Activated CD4-positive, alpha-beta T cell treated with anti-CD3 and anti-CD28 coated beads, Interleukin-2, amount 10 ng/mL, durations not matched to agents 7 days and 5 days (primary cell): ENCODE data around the gene ERCC1. TPM values are rescaled to one million over a fixed set of nuclear protein-coding genes. Genes with fewer than 3 reads are reported as not detected.
"Not testable (repeated sequence)": the region's sequence is repeated elsewhere in the genome, so short reads cannot be mapped to it uniquely, and the experiment has no call there.

ENCODE experiments used
- CTCF ChIA-PET: fragments of 350-600 bp; sonication (Branson Sonifier 250); formaldehyde crosslinking; loops from one replicate; lab custom pipeline; 2021; ENCODE audit warnings: antibody characterized with exemption; lab: Charles Lee
- POLR2A ChIA-PET: fragments of 350-600 bp; sonication (Branson Sonifier 250); formaldehyde crosslinking; loops from one replicate; lab custom pipeline; 2021; ENCODE audit warnings: antibody characterized with exemption; lab: Charles Lee
- DNase-seq: peaks from one replicate; pipeline ENCODE4 v3.0.0-alpha.2; 2020
- H3K27ac Mint-ChIP-seq: one replicate; pipeline ENCODE4 v1.8.0; 2021; ENCODE audit warnings: mild to moderate bottlenecking, moderate library complexity, mixed read lengths
- H3K27me3 Mint-ChIP-seq: one replicate; pipeline ENCODE4 v1.8.0; 2021; ENCODE audit warnings: mixed read lengths
- H3K36me3 Mint-ChIP-seq: one replicate; pipeline ENCODE4 v1.8.0; 2021; ENCODE audit warnings: low read depth, mixed read lengths
- H3K4me1 Mint-ChIP-seq: one replicate; pipeline ENCODE4 v1.8.0; 2021; ENCODE audit warnings: mixed read lengths
- H3K4me3 Mint-ChIP-seq: one replicate; pipeline ENCODE4 v1.8.0; 2021; ENCODE audit warnings: mild to moderate bottlenecking, moderate library complexity, mixed read lengths
- H3K9me3 Mint-ChIP-seq: one replicate; pipeline ENCODE4 v1.8.0; 2021; ENCODE audit warnings: mixed read lengths
- total RNA-seq, 2 experiments: library from RNA; stranded (reverse); gene quantifications; one replicate each; pipeline ENCODE4 v1.2.3, GENCODE V29; 2021

ERCC1 gene
- total RNA-seq, 2 experiments from 2014 or later, result 59.9 to 66.1 TPM

DNA sequence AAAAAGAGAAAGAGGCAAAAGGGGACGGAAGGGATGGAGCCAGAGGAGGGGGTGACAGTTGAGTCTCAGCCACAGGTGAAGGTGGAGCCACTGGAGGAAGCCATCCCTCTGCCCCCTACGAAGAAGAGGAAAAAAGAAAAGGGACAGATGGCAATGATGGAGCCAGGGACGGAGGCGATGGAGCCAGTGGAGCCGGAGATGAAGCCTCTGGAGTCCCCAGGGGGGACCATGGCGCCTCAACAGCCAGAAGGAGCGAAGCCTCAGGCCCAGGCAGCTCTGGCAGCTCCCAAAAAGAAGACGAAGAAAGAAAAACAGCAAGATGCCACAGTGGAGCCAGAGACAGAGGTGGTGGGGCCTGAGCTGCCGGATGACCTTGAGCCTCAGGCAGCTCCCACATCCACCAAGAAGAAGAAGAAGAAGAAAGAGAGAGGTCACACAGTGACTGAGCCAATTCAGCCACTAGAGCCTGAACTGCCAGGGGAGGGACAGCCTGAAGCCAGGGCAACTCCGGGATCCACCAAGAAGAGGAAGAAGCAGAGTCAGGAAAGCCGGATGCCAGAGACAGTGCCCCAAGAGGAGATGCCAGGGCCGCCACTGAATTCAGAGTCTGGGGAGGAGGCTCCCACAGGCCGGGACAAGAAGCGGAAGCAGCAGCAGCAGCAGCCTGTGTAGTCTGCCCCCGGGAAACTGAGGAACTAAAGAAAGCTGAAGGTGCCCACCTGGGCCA is 14.7 kb downstream of the ERCC1 start:
- no peaks in the 10 kb centered on the region for H3K9me3 Mint-ChIP-seq
- peaks cover 5% of the 10 kb centered on the region for H3K27me3 Mint-ChIP-seq
- DNase-seq, result no peak
- H3K4me1 Mint-ChIP-seq, result peaks cover 32% of the 10 kb centered on the region
- ChIA-PET POLR2A (no interaction called here), CTCF (interaction anchor here (1.6 kb wide), 2 partner anchors 19 to 70 kb away, joined by 6 to 7 read pairs; no protein-coding TSS in a partner anchor)
- no peak overlapping the region for H3K4me3 Mint-ChIP-seq
- H3K36me3 Mint-ChIP-seq, result peaks cover 15% of the 10 kb centered on the region
- no peak overlapping the region for H3K27ac Mint-ChIP-seq

GRCh38 chr19:45408121-45408520 is 15.6 kb downstream of the ERCC1 start:
- no peak for DNase-seq
- Mint-ChIP-seq H3K9me3 (no peaks in the 10 kb centered on the region), H3K4me1 (peaks cover 40% of the 10 kb centered on the region), H3K4me3 (peak overlapping the region; percentile 14), H3K27ac (no peak overlapping the region), H3K36me3 (peaks cover 6% of the 10 kb centered on the region), H3K27me3 (peaks cover 14% of the 10 kb centered on the region)
- CTCF ChIA-PET, result interaction anchor here (0.5 to 2.0 kb wide), 6 partner anchors 31 to 77 kb away, joined by 3 to 8 read pairs (median 4); no protein-coding TSS in a partner anchor
- POLR2A ChIA-PET, result no interaction called here

GRCh38 chr19:45407585-45407984 is 16.1 kb downstream of the ERCC1 start:
- DNase-seq, H3K9me3 Mint-ChIP-seq, H3K36me3 Mint-ChIP-seq, H3K27ac Mint-ChIP-seq, POLR2A ChIA-PET: not testable (repeated sequence)
- peak overlapping the region; percentile 85 for H3K4me3 Mint-ChIP-seq
- peaks cover 19% of the 10 kb centered on the region for H3K27me3 Mint-ChIP-seq
- H3K4me1 Mint-ChIP-seq, result peaks cover 41% of the 10 kb centered on the region
- CTCF ChIA-PET, result interaction anchor here (0.5 to 2.0 kb wide), 6 partner anchors 9 to 78 kb away, joined by 3 to 8 read pairs (median 4); no protein-coding TSS in a partner anchor

DNA sequence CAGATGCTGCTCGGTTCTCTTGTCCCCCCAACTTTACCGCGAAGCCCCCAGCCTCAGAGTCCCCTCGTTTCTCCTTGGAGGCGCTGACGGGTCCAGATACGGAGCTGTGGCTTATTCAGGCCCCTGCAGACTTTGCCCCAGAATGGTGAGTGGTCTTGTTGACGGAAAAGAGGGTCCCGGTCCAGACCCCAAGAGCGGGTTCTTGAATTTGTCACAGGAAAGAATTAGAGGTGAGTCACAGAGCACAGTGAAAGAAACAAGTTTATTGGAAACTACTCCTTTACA is 16.7 kb downstream of the ERCC1 start:
- Mint-ChIP-seq H3K4me1 (peaks cover 43% of the 10 kb centered on the region), H3K4me3 (peak overlapping the region; percentile 85)
- POLR2A ChIA-PET, result no interaction called here

DNA sequence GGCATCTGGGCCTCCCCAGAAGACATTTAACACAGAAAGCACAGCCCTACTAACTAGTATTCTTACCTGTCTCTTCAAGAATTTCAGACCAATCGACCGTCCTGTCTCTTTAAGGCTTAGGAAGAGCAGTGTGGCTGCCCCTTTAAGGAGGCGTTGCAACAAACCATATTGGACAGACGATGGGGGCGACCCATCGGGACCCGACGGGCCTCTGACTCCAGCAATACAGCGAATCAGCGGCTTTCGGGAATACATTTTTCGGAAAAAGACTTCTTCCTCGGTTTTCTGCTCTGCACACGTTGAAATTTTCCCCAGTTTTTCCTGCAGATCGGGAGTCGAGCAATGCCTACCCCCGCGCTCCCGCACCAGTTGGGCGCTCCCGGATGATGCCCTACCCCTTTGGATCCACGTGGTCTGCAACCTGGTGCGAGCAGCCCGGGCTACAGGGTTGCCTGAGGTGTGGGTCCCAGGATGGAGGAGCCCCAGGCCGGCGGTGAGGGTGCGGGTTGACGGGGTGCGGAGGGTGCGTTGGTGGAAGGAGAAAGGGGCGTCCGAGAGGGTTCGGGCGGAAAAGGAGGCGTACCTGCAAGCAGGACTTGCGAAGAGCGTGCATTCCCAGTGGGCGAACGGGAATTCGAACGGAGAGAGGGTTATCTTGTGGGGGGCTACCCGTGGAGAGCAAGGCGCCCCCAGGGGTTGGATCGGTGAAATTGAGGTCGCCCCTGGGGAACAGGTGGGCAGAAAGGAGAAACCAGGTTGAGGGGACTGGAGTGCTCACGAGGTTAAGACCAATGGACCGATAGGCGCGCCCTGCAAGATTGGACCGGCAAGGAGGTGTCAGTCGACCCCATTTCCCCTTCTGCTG is 17.3 kb downstream of the ERCC1 start, which contains the start of gene POLR1G:
POLR1G (plus strand) TSS at position 419 of the 865 bp plus-strand sequence; CDS start at position 472, 53 bp downstream.
- peaks cover 19% of the 10 kb centered on the region for H3K27me3 Mint-ChIP-seq
- POLR2A ChIA-PET, result no interaction called here
- peak; percentile 86 for DNase-seq
- H3K4me3 Mint-ChIP-seq, result peak within 1 kb of the TSS; percentile 85
- no peaks in the 10 kb centered on the region for H3K9me3 Mint-ChIP-seq
- peak within 1 kb of the TSS; percentile 95 for H3K27ac Mint-ChIP-seq
- H3K4me1 Mint-ChIP-seq, result peaks cover 43% of the 10 kb centered on the region
- peaks cover 1% of the 10 kb centered on the region for H3K36me3 Mint-ChIP-seq
- CTCF ChIA-PET, result interaction anchor here (0.7 to 2.0 kb wide), 5 partner anchors 33 to 254 kb away, joined by 3 to 8 read pairs (median 5); no protein-coding TSS in a partner anchor

More for the DNA sequence above, 16.7 kb downstream of the ERCC1 start:
- CTCF ChIA-PET, result interaction anchor here (0.8 to 2.0 kb wide), 4 partner anchors 9 to 78 kb away, joined by 3 to 8 read pairs (median 5); no protein-coding TSS in a partner anchor
- H3K27me3 Mint-ChIP-seq, result peaks cover 19% of the 10 kb centered on the region
- DNase-seq, result no peak
- H3K27ac Mint-ChIP-seq, result peak overlapping the region; percentile 95
- H3K36me3 Mint-ChIP-seq, result peaks cover 1% of the 10 kb centered on the region
- no peaks in the 10 kb centered on the region for H3K9me3 Mint-ChIP-seq

- ChIA-PET CTCF (interaction anchor here (0.7 to 4.5 kb wide), 5 partner anchors 34 to 255 kb away, joined by 3 to 32 read pairs (median 3); no protein-coding TSS in a partner anchor), POLR2A (no interaction called here)
- Mint-ChIP-seq H3K4me1 (peaks cover 43% of the 10 kb centered on the region), H3K4me3 (peak overlapping the region; percentile 85), H3K27me3 (peaks cover 19% of the 10 kb centered on the region), H3K27ac (peak overlapping the region; percentile 95), H3K36me3 (peaks cover 1% of the 10 kb centered on the region), H3K9me3 (no peaks in the 10 kb centered on the region)
- peak; percentile 88 for DNase-seq
Measured at GRCh38 chr19:45405435-45406225, 18.1 kb downstream of the ERCC1 start.

GRCh38 chr19:45404557-45405434 is 18.9 kb downstream of the ERCC1 start, which contains the start of gene PPP1R13L:
TSS of gene PPP1R13L (minus strand) at chr19:45405069. CDS start at chr19:45398318, 6,751 bp downstream.
- H3K9me3 Mint-ChIP-seq, result no peaks in the 10 kb centered on the region
- CTCF ChIA-PET, result interaction anchor here (0.5 to 4.5 kb wide), 7 partner anchors 9 to 238 kb away, joined by 3 to 32 read pairs (median 4); no protein-coding TSS in a partner anchor
- DNase-seq, result peak; percentile 74
- peak within 1 kb of the TSS; percentile 95 for H3K27ac Mint-ChIP-seq
- H3K4me1 Mint-ChIP-seq, result peaks cover 43% of the 10 kb centered on the region
- peaks cover 1% of the 10 kb centered on the region for H3K36me3 Mint-ChIP-seq
- POLR2A ChIA-PET, result no interaction called here
- peaks cover 19% of the 10 kb centered on the region for H3K27me3 Mint-ChIP-seq
- H3K4me3 Mint-ChIP-seq, result peak within 1 kb of the TSS; percentile 85

- Mint-ChIP-seq H3K9me3 (no peaks in the 10 kb centered on the region), H3K27ac (peak overlapping the region; percentile 95), H3K4me1 (peaks cover 43% of the 10 kb centered on the region), H3K36me3 (peaks cover 1% of the 10 kb centered on the region), H3K27me3 (peaks cover 19% of the 10 kb centered on the region), H3K4me3 (peak overlapping the region; percentile 85)
- peak; percentile 75 for DNase-seq
- ChIA-PET CTCF (interaction anchor here (0.5 to 4.5 kb wide), 8 partner anchors 10 to 425 kb away, joined by 3 to 32 read pairs (median 4); no protein-coding TSS in a partner anchor), POLR2A (no interaction called here)
Measured at GRCh38 chr19:45403781-45404556, 19.7 kb downstream of the ERCC1 start.

GRCh38 chr19:45403272-45403671 is 20.4 kb downstream of the ERCC1 start:
- Mint-ChIP-seq H3K36me3 (peaks cover 5% of the 10 kb centered on the region), H3K27me3 (peaks cover 23% of the 10 kb centered on the region), H3K4me1 (peaks cover 49% of the 10 kb centered on the region), H3K9me3 (no peaks in the 10 kb centered on the region), H3K4me3 (no peak overlapping the region), H3K27ac (no peak overlapping the region)
- ChIA-PET CTCF (interaction anchor here (0.6 to 4.5 kb wide), 7 partner anchors 9 to 563 kb away, joined by 3 to 32 read pairs (median 4); no protein-coding TSS in a partner anchor), POLR2A (no interaction called here)
- no peak for DNase-seq

- H3K4me1 Mint-ChIP-seq, result peaks cover 44% of the 10 kb centered on the region
- ChIA-PET CTCF (interaction anchor here (0.6 to 4.5 kb wide), 10 partner anchors 9 to 83 kb away, joined by 3 to 32 read pairs (median 4); no protein-coding TSS in a partner anchor), POLR2A (no interaction called here)
- H3K4me3 Mint-ChIP-seq, result no peak overlapping the region
- H3K9me3 Mint-ChIP-seq, result no peaks in the 10 kb centered on the region
- H3K36me3 Mint-ChIP-seq, result peaks cover 6% of the 10 kb centered on the region
- no peak for DNase-seq
- H3K27ac Mint-ChIP-seq, result no peak overlapping the region
- H3K27me3 Mint-ChIP-seq, result peaks cover 29% of the 10 kb centered on the region
Measured at GRCh38 chr19:45402298-45403061, 21.2 kb downstream of the ERCC1 start.
